ENCODE measurements around the gene KDM8.

The KDM8 gene

DNA sequence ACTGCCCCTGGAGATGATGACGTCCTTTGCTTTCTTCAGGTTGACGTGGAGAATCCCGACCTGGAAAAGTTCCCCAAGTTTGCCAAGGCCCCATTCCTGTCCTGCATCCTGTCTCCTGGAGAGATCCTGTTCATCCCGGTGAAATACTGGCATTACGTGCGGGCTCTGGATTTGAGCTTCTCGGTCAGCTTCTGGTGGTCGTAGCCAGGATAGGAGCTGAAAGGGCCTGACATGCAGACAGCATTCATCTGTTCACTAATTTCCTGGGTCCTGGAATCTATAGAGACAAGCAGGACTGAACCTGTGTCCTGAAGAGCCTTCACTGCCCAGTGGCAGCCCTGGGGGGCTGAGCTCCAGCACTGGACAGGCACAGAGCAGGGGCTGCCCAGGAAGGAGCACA lies 17.2 kb downstream of the KDM8 start:
- H3K4me3 ChIP-seq (IDR thresholded peaks at IDR 0.05; ENCODE audit: insufficient read depth, low read depth, low read length): no peak overlapping the region
- no peak overlapping the region for H2AFZ ChIP-seq (ENCODE audit: low read depth)
- H4K20me1 ChIP-seq (ENCODE audit: insufficient read depth): no peaks in the 10 kb centered on the region
- no peaks in the 10 kb centered on the region for H3K79me2 ChIP-seq (ENCODE audit: insufficient read depth, low read depth)
- H3K36me3 ChIP-seq (ENCODE audit: insufficient read depth): no peaks in the 10 kb centered on the region
- H3K4me1 ChIP-seq (ENCODE audit: low read depth, poor library complexity, severe bottlenecking): peaks cover 24% of the 10 kb centered on the region
- H3K27ac ChIP-seq: no peak overlapping the region
- H3K27me3 ChIP-seq (ENCODE audit: insufficient read depth, low read depth): no peaks in the 10 kb centered on the region
- no peak overlapping the region for H3K4me2 ChIP-seq
- H3K9ac ChIP-seq: no peak overlapping the region
- TF ChIP-seq, protein P1, sequence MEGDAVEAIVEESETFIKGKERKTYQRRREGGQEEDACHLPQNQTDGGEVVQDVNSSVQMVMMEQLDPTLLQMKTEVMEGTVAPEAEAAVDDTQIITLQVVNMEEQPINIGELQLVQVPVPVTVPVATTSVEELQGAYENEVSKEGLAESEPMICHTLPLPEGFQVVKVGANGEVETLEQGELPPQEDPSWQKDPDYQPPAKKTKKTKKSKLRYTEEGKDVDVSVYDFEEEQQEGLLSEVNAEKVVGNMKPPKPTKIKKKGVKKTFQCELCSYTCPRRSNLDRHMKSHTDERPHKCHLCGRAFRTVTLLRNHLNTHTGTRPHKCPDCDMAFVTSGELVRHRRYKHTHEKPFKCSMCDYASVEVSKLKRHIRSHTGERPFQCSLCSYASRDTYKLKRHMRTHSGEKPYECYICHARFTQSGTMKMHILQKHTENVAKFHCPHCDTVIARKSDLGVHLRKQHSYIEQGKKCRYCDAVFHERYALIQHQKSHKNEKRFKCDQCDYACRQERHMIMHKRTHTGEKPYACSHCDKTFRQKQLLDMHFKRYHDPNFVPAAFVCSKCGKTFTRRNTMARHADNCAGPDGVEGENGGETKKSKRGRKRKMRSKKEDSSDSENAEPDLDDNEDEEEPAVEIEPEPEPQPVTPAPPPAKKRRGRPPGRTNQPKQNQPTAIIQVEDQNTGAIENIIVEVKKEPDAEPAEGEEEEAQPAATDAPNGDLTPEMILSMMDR (conservative IDR thresholded peaks at IDR 0.05; ENCODE audit: low read depth, low read length): no peak

- Histone ChIP-seq H4K20me1 (ENCODE audit: insufficient read depth) (no peaks in the 10 kb centered on the region), H3K79me2 (ENCODE audit: insufficient read depth, low read depth) (no peaks in the 10 kb centered on the region), H3K27me3 (ENCODE audit: insufficient read depth, low read depth) (no peaks in the 10 kb centered on the region), H3K27ac (no peak overlapping the region), H2AFZ (ENCODE audit: low read depth) (no peak overlapping the region), H3K4me3 (IDR thresholded peaks at IDR 0.05; ENCODE audit: insufficient read depth, low read depth, low read length) (no peak overlapping the region), H3K9ac (no peak overlapping the region), H3K36me3 (ENCODE audit: insufficient read depth) (no peaks in the 10 kb centered on the region), H3K4me2 (no peak overlapping the region), H3K4me1 (ENCODE audit: low read depth, poor library complexity, severe bottlenecking) (peaks cover 27% of the 10 kb centered on the region)
- TF ChIP-seq, protein P1 (conservative IDR thresholded peaks at IDR 0.05; ENCODE audit: low read depth, low read length): no peak
These were observed 17.7 kb downstream of the KDM8 start for GRCh38 chr16:27220991-27221390.

GRCh38 chr16:27221576-27222248 lies 18.4 kb downstream of the KDM8 start:
- Histone ChIP-seq H3K36me3 (ENCODE audit: insufficient read depth) (no peaks in the 10 kb centered on the region), H3K79me2 (ENCODE audit: insufficient read depth, low read depth) (no peaks in the 10 kb centered on the region), H3K27ac (no peak overlapping the region), H2AFZ (ENCODE audit: low read depth) (no peak overlapping the region), H3K4me3 (IDR thresholded peaks at IDR 0.05; ENCODE audit: insufficient read depth, low read depth, low read length) (no peak overlapping the region), H3K4me2 (no peak overlapping the region), H3K9ac (no peak overlapping the region), H3K27me3 (ENCODE audit: insufficient read depth, low read depth) (no peaks in the 10 kb centered on the region), H3K4me1 (ENCODE audit: low read depth, poor library complexity, severe bottlenecking) (peaks cover 34% of the 10 kb centered on the region), H4K20me1 (ENCODE audit: insufficient read depth) (no peaks in the 10 kb centered on the region)
- TF ChIP-seq, protein P1 (conservative IDR thresholded peaks at IDR 0.05; ENCODE audit: low read depth, low read length): no peak

- Histone ChIP-seq H2AFZ (ENCODE audit: low read depth) (no peak overlapping the region), H3K4me3 (IDR thresholded peaks at IDR 0.05; ENCODE audit: insufficient read depth, low read depth, low read length) (no peak overlapping the region), H3K9ac (no peak overlapping the region), H3K79me2 (ENCODE audit: insufficient read depth, low read depth) (no peaks in the 10 kb centered on the region), H3K27ac (no peak overlapping the region), H3K36me3 (ENCODE audit: insufficient read depth) (no peaks in the 10 kb centered on the region), H3K27me3 (ENCODE audit: insufficient read depth, low read depth) (no peaks in the 10 kb centered on the region), H3K4me2 (no peak overlapping the region), H4K20me1 (ENCODE audit: insufficient read depth) (no peaks in the 10 kb centered on the region), H3K4me1 (ENCODE audit: low read depth, poor library complexity, severe bottlenecking) (peaks cover 43% of the 10 kb centered on the region)
- TF ChIP-seq, protein P1 (conservative IDR thresholded peaks at IDR 0.05; ENCODE audit: low read depth, low read length): no peak
These were observed 19.2 kb downstream of the KDM8 start for GRCh38 chr16:27222249-27223225.

All from KMS-11 (cell line).